Activated CD4-positive, alpha-beta T cell treated with anti-CD3 and anti-CD28 coated beads for 48 hours (primary cell): ENCODE results near the gene CACNA1D.

Experiments used
- DNase-seq: peaks from one replicate; pipeline ENCODE4 v3.0.0-alpha.2; 2020

CACNA1D gene

GRCh38 chr3:53581671-53582070 lies 87.3 kb downstream of the CACNA1D start:
- DNase-seq = no peak

GRCh38 chr3:53583161-53583690 lies 88.8 kb downstream of the CACNA1D start:
- DNase-seq = no peak

GRCh38 chr3:53585049-53585448 lies 90.6 kb downstream of the CACNA1D start:
- no peak for DNase-seq

GRCh38 chr3:53585627-53586026 lies 91.2 kb downstream of the CACNA1D start:
- no peak for DNase-seq

- no peak for DNase-seq
These were observed 93.7 kb downstream of the CACNA1D start for GRCh38 chr3:53588122-53588521.

GRCh38 chr3:53589201-53589600 lies 94.8 kb downstream of the CACNA1D start:
- DNase-seq = no peak

GRCh38 chr3:53589806-53590205 lies 95.4 kb downstream of the CACNA1D start:
- DNase-seq = no peak

- DNase-seq = no peak
These were observed 96.2 kb downstream of the CACNA1D start for GRCh38 chr3:53590606-53591005.

- DNase-seq = no peak
These were observed 97.2 kb downstream of the CACNA1D start for GRCh38 chr3:53591646-53592045.

GRCh38 chr3:53592862-53593261 lies 98.5 kb downstream of the CACNA1D start:
- DNase-seq = no peak

GRCh38 chr3:53593611-53594010 lies 99.2 kb downstream of the CACNA1D start:
- no peak for DNase-seq

GRCh38 chr3:53594276-53594675 lies 99.9 kb downstream of the CACNA1D start:
- no peak for DNase-seq

- DNase-seq = no peak
These were observed 101.2 kb downstream of the CACNA1D start for GRCh38 chr3:53595660-53596059.

- no peak for DNase-seq
These were observed 102.9 kb downstream of the CACNA1D start for GRCh38 chr3:53597136-53597915.

- no peak for DNase-seq
These were observed 105.4 kb downstream of the CACNA1D start for GRCh38 chr3:53599771-53600170.

- no peak for DNase-seq
These were observed 108.5 kb downstream of the CACNA1D start for GRCh38 chr3:53602866-53603265.

GRCh38 chr3:53604232-53604631 lies 109.8 kb downstream of the CACNA1D start:
- DNase-seq = no peak

- DNase-seq = no peak
These were observed 112.4 kb downstream of the CACNA1D start for GRCh38 chr3:53606793-53607192.

GRCh38 chr3:53612508-53612907 lies 118.1 kb downstream of the CACNA1D start:
- DNase-seq = no peak

- DNase-seq = no peak
These were observed 118.7 kb downstream of the CACNA1D start for GRCh38 chr3:53613125-53613524.

- no peak for DNase-seq
These were observed 119.9 kb downstream of the CACNA1D start for GRCh38 chr3:53614307-53614706.

- no peak for DNase-seq
These were observed 121.9 kb downstream of the CACNA1D start for GRCh38 chr3:53616321-53616720.

GRCh38 chr3:53616971-53617892 lies 122.8 kb downstream of the CACNA1D start:
- DNase-seq = no peak
